Thyroid gland (tissue), 4 donors: ENCODE results near the gene IVD.

Experiments
- POLR2A ChIP-seq, 2 donors: fragments of 450-650 bp; IDR thresholded peaks; one replicate each; pipeline ENCODE4 v1.6.1; 2017; ENCODE audit warnings: antibody characterized with exemption in 2 of 2, mild to moderate bottlenecking in 2 of 2, moderate library complexity in 1 of 2
- TF ChIP-seq, protein P1 (sequence below), 6 experiments: fragments of 200-600 bp in 3 of 6; fragments of 450-650 bp in 3 of 6; sonication (generic) in 3 of 6; IDR thresholded peaks; one replicate each; pipeline ENCODE4 v1.5.1; 2016 to 2019; ENCODE audit warnings: antibody characterized with exemption in 6 of 6, mild to moderate bottlenecking in 2 of 6, inconsistent platforms in 1 of 6, moderate library complexity in 1 of 6

DNA sequence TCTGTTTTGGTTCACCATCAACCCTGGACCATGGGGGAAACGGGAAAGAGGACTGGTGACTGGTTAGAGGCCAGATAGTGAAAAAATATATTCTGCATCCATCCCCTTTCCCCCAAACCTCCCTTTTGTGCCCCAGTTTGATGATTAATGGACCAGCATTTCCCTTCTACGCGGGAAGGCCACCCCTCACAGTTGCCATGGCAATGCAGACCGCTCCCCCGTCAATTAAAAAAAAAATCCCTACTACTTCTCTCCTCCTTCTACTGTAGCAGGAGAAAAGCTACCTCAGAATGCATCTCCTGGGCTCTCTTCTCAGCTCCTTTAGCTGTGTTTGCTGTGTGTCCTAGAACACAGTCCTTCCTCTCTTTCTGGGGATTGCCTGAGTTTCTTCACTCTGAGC lies 39.1 kb downstream of the IVD start:
- TF ChIP-seq, protein P1, sequence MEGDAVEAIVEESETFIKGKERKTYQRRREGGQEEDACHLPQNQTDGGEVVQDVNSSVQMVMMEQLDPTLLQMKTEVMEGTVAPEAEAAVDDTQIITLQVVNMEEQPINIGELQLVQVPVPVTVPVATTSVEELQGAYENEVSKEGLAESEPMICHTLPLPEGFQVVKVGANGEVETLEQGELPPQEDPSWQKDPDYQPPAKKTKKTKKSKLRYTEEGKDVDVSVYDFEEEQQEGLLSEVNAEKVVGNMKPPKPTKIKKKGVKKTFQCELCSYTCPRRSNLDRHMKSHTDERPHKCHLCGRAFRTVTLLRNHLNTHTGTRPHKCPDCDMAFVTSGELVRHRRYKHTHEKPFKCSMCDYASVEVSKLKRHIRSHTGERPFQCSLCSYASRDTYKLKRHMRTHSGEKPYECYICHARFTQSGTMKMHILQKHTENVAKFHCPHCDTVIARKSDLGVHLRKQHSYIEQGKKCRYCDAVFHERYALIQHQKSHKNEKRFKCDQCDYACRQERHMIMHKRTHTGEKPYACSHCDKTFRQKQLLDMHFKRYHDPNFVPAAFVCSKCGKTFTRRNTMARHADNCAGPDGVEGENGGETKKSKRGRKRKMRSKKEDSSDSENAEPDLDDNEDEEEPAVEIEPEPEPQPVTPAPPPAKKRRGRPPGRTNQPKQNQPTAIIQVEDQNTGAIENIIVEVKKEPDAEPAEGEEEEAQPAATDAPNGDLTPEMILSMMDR (IDR thresholded peaks at IDR 0.05), result no peak
- no peak for TF ChIP-seq POLR2A (IDR thresholded peaks at IDR 0.05)
